GM12878 (cell line): ENCODE data around the gene BIVM.

ENCODE experiments used
- BRCA1 ChIP-seq: IDR thresholded peaks from 2 replicates; pipeline ENCODE4 v1.6.1; 2011; ENCODE audit warnings: low read depth, low read length, improper control_type of control experiment
- CBFB ChIP-seq: IDR thresholded peaks from 2 replicates; pipeline ENCODE4 v1.6.1; 2016; ENCODE audit warnings: antibody characterized with exemption, low read depth
- GABPA ChIP-seq: IDR thresholded peaks from 2 replicates; pipeline ENCODE4 v1.6.1; 2014; ENCODE audit warnings: antibody characterized with exemption, low read depth, mild to moderate bottlenecking, inconsistent platforms
- MTA3 ChIP-seq: IDR thresholded peaks from 2 replicates; pipeline ENCODE4 v1.6.1; 2012; ENCODE audit warnings: low read length, inconsistent platforms, borderline replicate concordance
- POLR2AphosphoS2 ChIP-seq: IDR thresholded peaks from 2 replicates; pipeline ENCODE4 v1.6.1; 2011; ENCODE audit warnings: low read depth, mild to moderate bottlenecking, low read length, improper control_type of control experiment, moderate library complexity
- SMAD1 ChIP-seq: fragments of 450-650 bp; IDR thresholded peaks from 2 replicates; pipeline ENCODE4 v1.6.1; 2018; ENCODE audit warnings: mild to moderate bottlenecking, low read depth; ENCODE audit not compliant: partially characterized antibody
- STAT1 ChIP-seq: fragments of 450-650 bp; conservative IDR thresholded peaks from 2 replicates; pipeline ENCODE4 v1.6.1; 2014; ENCODE audit warnings: antibody characterized with exemption, mild to moderate bottlenecking
- TF ChIP-seq, protein P1 (sequence below): fragments of 450-650 bp; formaldehyde crosslinking; IDR thresholded peaks from 2 replicates; pipeline ENCODE4 v1.5.0; 2022; ENCODE audit warnings: mild to moderate bottlenecking, missing genetic modification characterization
- TF ChIP-seq, protein P2 (sequence below), 3 experiments: IDR thresholded peaks in 2 of 3; conservative IDR thresholded peaks in 1 of 3; 2 replicates each; pipeline ENCODE4 v1.5.1; 2011; ENCODE audit warnings: low read depth in 3 of 3, low read length in 3 of 3, mild to moderate bottlenecking in 3 of 3, control low read depth in 2 of 3, moderate library complexity in 2 of 3, inconsistent platforms in 1 of 3, mixed read lengths in 1 of 3; ENCODE audit not compliant: control insufficient read depth in 2 of 3, insufficient read depth in 1 of 3; ENCODE audit errors: extremely low read depth in 1 of 3
- TF ChIP-seq, protein P3 (sequence below): IDR thresholded peaks from 2 replicates; pipeline ENCODE4 v1.6.1; 2012; ENCODE audit warnings: low read length, inconsistent platforms
- TF ChIP-seq, protein P4 (sequence below): fragments of 450-650 bp; IDR thresholded peaks from 2 replicates; pipeline ENCODE4 v1.6.1; 2017; ENCODE audit warnings: mild to moderate bottlenecking
- TF ChIP-seq, protein P5 (sequence below): fragments of 450-650 bp; formaldehyde crosslinking; IDR thresholded peaks from 2 replicates; pipeline ENCODE4 v1.4.0; 2020; ENCODE audit warnings: mild to moderate bottlenecking, moderate library complexity
- TF ChIP-seq, protein P6 (sequence below): IDR thresholded peaks from 2 replicates; pipeline ENCODE4 v1.6.1; 2011; ENCODE audit warnings: low read depth, mild to moderate bottlenecking, low read length, moderate library complexity, borderline replicate concordance; ENCODE audit errors: extremely low read depth

DNA sequence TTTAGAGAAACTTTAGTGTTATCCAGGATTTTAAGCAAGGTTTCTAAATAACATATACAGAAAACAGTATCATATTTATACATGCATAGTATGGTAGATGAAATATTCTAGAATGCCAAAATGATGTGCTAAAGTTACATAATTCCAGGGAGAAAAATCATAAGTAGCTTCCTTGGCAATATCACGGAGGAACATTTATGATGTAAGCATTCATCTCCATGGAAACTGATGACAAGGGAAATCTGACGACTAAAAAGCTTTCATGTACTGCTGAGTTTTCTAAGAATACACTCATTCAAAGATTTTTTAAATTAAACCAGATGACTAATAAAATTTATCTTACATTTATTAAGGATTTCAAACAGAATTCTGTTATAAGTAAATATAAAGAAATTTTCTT lies 30.0 kb upstream of the BIVM start:
- TF ChIP-seq, protein P1, sequence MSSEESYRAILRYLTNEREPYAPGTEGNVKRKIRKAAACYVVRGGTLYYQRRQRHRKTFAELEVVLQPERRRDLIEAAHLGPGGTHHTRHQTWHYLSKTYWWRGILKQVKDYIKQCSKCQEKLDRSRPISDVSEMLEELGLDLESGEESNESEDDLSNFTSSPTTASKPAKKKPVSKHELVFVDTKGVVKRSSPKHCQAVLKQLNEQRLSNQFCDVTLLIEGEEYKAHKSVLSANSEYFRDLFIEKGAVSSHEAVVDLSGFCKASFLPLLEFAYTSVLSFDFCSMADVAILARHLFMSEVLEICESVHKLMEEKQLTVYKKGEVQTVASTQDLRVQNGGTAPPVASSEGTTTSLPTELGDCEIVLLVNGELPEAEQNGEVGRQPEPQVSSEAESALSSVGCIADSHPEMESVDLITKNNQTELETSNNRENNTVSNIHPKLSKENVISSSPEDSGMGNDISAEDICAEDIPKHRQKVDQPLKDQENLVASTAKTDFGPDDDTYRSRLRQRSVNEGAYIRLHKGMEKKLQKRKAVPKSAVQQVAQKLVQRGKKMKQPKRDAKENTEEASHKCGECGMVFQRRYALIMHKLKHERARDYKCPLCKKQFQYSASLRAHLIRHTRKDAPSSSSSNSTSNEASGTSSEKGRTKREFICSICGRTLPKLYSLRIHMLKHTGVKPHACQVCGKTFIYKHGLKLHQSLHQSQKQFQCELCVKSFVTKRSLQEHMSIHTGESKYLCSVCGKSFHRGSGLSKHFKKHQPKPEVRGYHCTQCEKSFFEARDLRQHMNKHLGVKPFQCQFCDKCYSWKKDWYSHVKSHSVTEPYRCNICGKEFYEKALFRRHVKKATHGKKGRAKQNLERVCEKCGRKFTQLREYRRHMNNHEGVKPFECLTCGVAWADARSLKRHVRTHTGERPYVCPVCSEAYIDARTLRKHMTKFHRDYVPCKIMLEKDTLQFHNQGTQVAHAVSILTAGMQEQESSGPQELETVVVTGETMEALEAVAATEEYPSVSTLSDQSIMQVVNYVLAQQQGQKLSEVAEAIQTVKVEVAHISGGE (CRISPR knock-in tag) = no peak
- TF ChIP-seq, protein P2, sequence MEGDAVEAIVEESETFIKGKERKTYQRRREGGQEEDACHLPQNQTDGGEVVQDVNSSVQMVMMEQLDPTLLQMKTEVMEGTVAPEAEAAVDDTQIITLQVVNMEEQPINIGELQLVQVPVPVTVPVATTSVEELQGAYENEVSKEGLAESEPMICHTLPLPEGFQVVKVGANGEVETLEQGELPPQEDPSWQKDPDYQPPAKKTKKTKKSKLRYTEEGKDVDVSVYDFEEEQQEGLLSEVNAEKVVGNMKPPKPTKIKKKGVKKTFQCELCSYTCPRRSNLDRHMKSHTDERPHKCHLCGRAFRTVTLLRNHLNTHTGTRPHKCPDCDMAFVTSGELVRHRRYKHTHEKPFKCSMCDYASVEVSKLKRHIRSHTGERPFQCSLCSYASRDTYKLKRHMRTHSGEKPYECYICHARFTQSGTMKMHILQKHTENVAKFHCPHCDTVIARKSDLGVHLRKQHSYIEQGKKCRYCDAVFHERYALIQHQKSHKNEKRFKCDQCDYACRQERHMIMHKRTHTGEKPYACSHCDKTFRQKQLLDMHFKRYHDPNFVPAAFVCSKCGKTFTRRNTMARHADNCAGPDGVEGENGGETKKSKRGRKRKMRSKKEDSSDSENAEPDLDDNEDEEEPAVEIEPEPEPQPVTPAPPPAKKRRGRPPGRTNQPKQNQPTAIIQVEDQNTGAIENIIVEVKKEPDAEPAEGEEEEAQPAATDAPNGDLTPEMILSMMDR (IDR thresholded peaks at IDR 0.05 in 2 of 3, conservative IDR thresholded peaks at IDR 0.05 in 1 of 3; ENCODE audit: control insufficient read depth in 2 of 3, extremely low read depth in 1 of 3, insufficient read depth in 1 of 3, low read depth in 3 of 3, low read length in 3 of 3) = no peak
- TF ChIP-seq BRCA1 (no peak), GABPA (no peak), POLR2AphosphoS2 (no peak), STAT1 (no peak), CBFB (no peak), MTA3 (no peak), SMAD1 (no peak)
- TF ChIP-seq, protein P3, sequence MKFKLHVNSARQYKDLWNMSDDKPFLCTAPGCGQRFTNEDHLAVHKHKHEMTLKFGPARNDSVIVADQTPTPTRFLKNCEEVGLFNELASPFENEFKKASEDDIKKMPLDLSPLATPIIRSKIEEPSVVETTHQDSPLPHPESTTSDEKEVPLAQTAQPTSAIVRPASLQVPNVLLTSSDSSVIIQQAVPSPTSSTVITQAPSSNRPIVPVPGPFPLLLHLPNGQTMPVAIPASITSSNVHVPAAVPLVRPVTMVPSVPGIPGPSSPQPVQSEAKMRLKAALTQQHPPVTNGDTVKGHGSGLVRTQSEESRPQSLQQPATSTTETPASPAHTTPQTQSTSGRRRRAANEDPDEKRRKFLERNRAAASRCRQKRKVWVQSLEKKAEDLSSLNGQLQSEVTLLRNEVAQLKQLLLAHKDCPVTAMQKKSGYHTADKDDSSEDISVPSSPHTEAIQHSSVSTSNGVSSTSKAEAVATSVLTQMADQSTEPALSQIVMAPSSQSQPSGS = no peak
- TF ChIP-seq, protein P4, sequence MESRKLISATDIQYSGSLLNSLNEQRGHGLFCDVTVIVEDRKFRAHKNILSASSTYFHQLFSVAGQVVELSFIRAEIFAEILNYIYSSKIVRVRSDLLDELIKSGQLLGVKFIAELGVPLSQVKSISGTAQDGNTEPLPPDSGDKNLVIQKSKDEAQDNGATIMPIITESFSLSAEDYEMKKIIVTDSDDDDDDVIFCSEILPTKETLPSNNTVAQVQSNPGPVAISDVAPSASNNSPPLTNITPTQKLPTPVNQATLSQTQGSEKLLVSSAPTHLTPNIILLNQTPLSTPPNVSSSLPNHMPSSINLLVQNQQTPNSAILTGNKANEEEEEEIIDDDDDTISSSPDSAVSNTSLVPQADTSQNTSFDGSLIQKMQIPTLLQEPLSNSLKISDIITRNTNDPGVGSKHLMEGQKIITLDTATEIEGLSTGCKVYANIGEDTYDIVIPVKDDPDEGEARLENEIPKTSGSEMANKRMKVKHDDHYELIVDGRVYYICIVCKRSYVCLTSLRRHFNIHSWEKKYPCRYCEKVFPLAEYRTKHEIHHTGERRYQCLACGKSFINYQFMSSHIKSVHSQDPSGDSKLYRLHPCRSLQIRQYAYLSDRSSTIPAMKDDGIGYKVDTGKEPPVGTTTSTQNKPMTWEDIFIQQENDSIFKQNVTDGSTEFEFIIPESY = no peak
- TF ChIP-seq, protein P5, sequence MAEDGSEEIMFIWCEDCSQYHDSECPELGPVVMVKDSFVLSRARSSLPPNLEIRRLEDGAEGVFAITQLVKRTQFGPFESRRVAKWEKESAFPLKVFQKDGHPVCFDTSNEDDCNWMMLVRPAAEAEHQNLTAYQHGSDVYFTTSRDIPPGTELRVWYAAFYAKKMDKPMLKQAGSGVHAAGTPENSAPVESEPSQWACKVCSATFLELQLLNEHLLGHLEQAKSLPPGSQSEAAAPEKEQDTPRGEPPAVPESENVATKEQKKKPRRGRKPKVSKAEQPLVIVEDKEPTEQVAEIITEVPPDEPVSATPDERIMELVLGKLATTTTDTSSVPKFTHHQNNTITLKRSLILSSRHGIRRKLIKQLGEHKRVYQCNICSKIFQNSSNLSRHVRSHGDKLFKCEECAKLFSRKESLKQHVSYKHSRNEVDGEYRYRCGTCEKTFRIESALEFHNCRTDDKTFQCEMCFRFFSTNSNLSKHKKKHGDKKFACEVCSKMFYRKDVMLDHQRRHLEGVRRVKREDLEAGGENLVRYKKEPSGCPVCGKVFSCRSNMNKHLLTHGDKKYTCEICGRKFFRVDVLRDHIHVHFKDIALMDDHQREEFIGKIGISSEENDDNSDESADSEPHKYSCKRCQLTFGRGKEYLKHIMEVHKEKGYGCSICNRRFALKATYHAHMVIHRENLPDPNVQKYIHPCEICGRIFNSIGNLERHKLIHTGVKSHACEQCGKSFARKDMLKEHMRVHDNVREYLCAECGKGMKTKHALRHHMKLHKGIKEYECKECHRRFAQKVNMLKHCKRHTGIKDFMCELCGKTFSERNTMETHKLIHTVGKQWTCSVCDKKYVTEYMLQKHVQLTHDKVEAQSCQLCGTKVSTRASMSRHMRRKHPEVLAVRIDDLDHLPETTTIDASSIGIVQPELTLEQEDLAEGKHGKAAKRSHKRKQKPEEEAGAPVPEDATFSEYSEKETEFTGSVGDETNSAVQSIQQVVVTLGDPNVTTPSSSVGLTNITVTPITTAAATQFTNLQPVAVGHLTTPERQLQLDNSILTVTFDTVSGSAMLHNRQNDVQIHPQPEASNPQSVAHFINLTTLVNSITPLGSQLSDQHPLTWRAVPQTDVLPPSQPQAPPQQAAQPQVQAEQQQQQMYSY (CRISPR knock-in tag) = no peak
- TF ChIP-seq, protein P6, sequence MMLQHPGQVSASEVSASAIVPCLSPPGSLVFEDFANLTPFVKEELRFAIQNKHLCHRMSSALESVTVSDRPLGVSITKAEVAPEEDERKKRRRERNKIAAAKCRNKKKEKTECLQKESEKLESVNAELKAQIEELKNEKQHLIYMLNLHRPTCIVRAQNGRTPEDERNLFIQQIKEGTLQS = no peak
